Kidney capillary endothelial cell (primary cell): ENCODE results near the gene FXYD7.
"Not testable (repeated sequence)": the region's sequence is repeated elsewhere in the genome, so short reads cannot be mapped to it uniquely, and the experiment has no call there.

Experiments
- DNase-seq: peaks from one replicate; pipeline ENCODE4 v3.0.0-alpha.2; 2018; ENCODE audit warnings: low spot score

Gene FXYD7

GRCh38 chr19:35165200-35166058 is 22.4 kb downstream of the FXYD7 start:
- DNase-seq: no peak

GRCh38 chr19:35166100-35167063 is 23.3 kb downstream of the FXYD7 start:
- DNase-seq: no peak

DNA sequence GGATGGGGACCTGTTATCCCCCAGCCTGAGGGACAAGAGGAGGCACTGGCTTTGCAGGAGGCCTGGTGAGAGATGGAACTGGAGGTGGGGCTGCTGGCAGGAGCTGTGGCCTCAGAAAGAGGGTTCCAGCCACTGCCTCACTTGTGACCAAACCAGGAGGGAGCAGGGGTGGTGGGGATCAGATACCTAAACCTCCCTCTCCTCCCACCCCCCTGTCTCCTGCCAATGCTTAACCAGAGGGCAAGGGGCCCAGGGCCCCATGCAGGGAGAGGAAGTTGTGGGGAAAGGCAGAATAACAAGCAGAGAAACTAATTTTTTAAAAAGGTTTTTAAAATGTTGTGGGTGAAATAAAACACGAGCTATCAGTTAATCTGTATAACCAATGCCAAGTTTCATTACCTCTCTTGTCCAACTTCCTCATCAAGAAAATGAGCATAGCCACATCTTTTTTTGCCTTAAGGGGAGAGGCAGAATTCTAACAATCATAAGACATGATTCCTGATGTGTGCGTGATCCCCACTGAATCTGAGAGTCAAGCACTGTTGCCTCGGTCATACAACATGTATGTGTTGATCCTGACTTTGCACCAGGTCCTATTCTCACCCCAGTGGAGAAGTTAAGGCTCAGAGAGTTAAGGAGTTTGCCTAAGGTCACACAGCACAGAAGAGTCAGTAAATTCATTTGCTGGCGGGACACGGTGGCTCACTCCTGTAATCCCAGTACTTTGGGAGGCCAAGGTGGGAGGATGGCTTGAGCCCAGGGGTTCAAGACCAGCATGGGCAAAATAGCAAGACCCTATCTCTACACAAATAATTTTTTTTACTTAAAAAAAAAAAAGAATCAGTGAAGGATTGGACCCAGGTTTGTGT is 24.4 kb downstream of the FXYD7 start:
- no peak for DNase-seq

DNA sequence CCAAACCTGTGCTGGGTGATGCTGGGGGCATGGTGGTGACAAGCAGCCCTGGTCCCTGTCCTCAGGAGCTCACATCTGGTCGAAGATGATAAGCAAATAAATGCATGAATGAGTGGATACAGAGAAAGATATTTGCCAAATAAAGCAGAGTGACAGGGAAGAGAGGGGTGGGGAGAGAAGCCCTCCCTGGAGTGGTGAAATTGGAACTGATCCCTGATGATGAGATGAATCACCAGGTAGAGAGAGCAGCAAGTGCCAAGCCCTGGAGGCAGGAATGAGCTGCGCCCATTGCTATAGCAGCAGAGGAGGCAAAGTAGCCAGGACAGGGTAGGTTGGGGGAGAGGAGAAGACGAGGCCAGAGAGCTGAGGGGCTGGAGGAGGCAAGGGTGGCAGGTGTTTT is 25.1 kb downstream of the FXYD7 start:
- no peak for DNase-seq

DNA sequence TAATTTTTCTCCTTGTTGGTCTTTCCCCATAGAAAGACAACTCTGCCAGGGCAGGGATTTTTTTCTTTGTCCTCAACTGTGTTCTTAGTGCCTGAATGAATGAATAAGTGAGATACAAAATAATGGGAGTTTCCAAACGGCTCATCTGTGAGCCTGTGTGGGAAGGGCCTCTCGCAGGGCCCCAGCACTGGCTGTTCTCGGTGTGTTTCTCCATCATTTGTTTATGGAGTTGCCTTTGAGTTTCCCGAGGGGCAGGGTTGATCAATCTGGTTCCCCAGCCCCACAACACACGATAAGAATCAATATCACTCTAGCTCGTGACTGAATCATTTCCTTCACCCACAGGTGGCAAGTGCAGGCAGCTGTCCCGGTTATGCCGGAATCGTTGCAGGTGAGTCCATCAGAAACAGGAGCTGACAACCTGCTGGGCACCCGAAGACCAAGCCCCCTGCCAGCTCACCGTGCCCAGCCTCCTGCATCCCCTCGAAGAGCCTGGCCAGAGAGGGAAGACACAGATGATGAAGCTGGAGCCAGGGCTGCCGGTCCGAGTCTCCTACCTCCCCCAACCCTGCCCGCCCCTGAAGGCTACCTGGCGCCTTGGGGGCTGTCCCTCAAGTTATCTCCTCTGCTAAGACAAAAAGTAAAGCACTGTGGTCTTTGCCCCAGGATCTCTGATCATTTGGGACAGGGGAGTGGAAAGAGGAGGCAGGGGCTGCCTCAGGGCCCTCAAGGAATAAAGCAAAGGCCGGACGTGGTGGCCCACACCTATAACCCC is 26.4 kb downstream of the FXYD7 start:
- no peak for DNase-seq

DNA sequence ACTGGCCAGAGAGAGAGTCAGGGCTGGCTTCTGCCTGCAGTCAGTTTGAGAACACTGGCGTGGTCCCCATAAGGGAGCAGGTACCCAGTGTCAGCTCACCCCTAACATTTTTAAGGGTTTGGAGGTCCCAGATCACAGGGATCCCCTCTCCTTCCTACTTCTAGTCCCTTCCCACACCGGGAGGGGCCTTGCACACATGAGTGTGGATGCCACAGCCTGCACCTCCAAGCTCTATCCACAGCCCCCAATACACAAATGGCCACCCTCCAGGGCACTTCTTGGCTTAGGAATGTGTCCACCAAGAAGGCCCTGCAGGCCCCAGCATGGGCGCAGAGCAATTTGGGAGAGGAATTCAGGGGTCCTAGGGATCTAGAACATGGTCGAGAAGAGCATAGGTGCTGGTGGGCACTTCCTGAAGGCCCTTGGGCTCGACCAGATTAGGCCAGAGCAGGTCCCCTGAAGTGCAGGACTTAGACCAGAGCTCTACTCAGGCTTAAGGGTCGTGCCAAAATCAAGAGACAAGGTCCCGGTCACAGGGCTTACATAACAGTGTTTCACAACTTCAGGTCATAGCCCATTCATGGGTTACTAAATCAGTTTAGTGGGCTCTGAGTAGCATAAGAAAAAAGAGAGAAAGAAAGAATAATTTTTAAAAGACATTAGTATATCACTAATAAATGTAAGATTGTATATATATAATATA is 27.5 kb downstream of the FXYD7 start:
- no peak for DNase-seq

DNA sequence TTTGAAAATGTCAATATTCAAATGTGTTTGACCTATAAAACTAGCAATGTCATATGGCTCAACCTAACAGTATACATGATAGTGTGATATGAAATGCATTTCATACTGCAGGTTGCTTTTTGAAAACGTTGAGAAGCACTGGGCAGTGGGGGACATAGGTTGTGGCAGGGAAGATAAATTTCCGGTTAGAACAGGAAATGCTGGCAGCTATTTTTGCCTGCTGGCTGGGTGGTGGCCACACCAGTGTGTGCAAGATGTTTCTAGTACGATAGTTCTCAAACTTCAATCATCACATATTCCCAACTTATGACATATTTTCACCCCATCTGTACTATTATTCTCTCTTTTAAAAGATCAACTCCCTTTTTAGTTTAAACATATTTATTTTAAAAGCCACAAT is 28.7 kb downstream of the FXYD7 start:
- no peak for DNase-seq

GRCh38 chr19:35174226-35174625 is 31.2 kb downstream of the FXYD7 start:
- DNase-seq: no peak

GRCh38 chr19:35176181-35176570 is 33.1 kb downstream of the FXYD7 start:
- DNase-seq: no peak

DNA sequence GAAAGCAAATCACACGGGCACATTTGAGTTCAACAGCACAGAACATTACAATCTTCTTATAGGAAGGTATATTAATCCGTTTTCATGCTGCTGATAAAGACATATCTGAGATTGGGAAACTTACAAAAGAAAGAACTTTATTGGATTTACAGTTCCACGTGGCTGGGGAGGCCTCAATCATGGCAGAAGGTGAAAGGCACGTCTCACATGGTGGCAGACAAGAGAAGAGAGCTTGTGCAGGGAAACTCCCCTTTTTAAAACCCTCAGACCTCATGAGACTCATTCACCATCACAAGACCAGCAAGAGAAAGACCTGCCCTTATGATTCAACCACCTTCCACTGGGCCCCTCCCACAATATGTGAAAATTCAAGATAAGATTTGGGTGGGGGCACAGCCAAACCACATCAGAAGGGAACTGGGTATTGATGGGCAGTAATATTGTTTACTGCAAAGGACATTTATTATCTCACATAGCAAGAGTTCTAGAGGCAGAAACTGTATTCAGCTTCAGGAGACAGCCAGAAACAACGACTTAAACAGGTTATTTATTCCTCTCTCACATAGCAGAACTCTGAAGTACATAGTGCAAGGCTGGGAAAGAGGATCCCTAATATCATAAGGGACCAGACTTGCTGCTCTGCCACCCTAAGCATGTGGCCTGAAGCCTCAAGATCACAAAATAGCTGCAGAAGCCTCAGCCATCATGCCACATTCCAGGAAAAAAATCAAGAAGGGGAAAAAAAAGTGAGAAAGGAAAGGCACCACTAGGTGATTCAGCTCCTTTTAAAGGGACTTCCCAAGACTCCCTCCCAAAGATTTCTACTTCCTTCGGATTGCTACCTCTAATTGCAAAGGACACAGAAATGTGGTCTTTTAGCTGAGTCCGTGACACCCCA is 34.6 kb downstream of the FXYD7 start:
- no peak for DNase-seq

DNA sequence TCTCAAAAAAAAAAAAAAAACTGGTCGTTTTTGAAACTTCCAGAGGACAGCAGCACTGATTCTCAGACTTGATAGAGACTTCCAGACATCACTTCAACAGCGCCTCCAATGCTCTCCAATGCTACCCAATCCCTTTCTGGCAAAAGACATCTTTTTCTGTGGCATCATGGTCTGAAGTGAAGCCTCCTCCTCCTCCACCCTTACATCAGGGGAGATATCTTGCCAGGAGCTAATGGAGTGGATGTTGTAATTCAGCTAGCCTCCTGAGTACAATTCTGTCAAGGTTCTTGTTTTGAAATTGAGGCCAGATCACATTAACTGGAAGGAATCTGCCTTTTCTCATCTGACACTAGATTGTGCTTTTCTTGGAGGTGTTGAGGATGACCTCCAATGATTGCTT is 35.6 kb downstream of the FXYD7 start:
- no peak for DNase-seq

DNA sequence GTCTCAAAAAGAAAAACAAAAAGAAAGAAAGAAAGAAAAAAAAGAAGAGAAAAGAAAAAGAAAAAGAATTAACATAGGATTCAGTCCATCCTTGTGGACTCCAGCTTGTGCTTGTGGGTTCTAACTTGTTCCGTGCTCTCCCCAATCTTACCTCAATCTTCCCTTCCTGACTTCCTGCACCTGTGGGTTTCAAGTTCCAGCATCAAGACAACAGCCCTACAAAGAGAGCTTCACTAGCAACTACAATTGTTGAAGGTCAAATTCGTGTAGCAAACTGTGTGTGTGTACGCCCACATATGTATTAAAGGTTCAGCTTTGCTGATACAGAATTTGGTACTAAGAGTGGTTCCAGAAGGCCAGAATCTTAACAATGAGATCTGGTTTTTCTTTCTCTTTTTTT is 36.8 kb downstream of the FXYD7 start:
- DNase-seq: no peak

DNA sequence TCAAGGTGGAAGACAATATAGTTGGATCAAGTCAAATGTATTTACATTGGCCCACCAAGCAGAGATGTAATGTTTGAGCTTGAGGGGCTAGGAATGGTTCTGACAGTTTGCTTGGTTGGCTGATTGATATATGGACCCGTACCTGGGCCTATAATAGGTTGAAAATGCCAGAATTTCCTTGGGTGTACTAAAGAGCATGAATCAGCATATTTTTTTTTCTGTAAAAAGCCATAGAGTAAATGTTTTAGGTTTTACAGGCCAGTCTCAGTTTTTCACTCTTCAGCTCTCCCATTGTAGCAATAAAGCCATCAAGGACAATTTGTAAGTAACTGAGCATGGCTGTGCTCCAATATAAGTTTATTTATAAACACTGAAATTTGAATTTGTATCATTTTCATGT is 38.3 kb downstream of the FXYD7 start:
- no peak for DNase-seq

DNA sequence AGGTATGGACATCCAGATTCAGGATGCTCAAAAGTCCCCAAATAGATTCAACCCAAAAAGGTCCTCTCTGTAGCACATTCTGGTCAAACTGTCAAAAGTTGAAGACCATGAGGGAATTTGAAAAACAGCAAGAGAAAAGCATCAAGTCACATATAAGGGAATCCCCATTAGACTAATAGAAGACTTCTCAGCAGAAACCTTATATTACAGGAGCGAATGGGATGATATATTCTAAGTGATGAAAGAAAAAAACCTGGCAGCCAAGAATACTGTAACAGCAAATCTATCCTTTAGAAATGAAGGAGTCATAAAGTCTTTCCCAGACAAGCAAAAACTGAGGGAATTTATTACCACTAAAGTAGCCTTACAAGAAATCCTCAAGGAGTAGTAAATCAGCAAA is 41.2 kb downstream of the FXYD7 start:
- DNase-seq: no peak

- DNase-seq: no peak
These were observed 41.8 kb downstream of the FXYD7 start for GRCh38 chr19:35184884-35185283.

GRCh38 chr19:35194012-35194984 is 51.2 kb downstream of the FXYD7 start:
- no peak for DNase-seq

DNA sequence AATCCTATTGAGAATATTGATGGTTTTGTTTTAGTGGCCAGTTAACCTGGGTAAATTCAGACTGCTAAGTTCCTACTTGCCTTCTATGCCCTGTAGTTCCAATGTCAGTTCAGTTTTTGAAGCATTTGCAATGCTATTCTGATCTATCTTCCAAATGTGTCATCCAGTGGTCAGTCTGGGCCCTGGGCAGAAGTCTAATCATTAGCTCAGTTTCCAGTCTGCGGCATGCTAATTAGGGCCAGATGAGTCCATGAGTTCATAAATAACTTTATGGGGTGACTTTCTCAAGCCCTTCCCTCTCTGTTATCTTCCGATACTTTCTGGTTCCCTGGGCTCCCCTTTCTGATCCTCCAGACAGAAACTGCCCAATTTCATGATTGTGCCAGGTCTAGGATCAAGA is 52.8 kb downstream of the FXYD7 start:
- no peak for DNase-seq

GRCh38 chr19:35196861-35197260 is 53.8 kb downstream of the FXYD7 start:
- DNase-seq: not testable (repeated sequence)
